ENCODE results near the gene LRRFIP1. TPM values are rescaled to one million over a fixed set of nuclear protein-coding genes. Genes with fewer than 3 reads are reported as not detected.

Gene LRRFIP1
- polyA plus RNA-seq, 1 donor from 2014 or later, result 96.3 TPM

DNA sequence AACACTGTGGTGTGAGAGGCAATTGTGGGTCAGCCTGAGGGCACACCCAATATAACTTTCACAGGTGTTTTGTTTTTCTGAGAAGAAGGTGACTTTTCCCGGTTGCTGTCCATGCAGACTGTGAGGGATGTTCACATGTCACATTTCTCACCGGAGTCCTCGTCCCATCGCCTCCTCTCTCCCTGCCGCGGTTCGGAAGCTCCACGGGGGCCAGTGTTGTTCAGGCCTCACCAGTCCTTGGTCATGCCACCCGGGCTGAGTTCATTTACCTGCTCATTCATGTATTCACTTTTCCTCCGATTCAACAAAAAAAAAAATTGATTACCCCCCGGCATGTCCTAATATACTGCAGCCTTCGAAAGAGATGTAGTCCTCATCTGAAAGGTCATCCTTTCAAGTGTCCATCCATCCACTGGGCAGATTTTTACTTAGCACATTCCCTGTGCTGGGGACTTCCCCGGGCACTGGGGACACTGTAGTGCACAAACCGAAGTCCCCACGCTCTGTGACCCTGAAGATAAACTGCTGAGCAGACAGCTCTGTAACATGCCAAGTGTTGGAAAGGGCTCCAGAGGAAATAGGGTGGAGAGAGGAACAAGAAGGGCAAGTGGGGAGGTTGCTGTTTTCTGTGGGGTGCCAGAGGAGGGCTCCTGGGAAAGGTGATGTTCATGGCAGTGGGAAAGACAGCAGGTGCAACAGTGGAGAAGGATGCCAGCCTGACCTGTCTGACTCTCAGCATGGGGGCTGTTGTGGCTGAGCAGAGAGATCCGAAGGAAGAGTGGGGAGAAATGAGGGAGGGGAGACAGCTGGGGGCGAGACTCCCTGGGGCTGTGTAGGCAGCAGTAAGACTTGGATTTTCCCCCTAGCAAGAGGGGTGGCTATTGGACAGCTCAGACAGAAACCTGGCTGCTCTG, 22.4 kb downstream of the LRRFIP1 start (continued):
- TF ChIP-seq EP300 (conservative IDR thresholded peaks at IDR 0.05; ENCODE audit: poor library complexity, severe bottlenecking) (no peak), MXI1 (conservative IDR thresholded peaks at IDR 0.05; ENCODE audit: poor library complexity, severe bottlenecking) (no peak)

DNA sequence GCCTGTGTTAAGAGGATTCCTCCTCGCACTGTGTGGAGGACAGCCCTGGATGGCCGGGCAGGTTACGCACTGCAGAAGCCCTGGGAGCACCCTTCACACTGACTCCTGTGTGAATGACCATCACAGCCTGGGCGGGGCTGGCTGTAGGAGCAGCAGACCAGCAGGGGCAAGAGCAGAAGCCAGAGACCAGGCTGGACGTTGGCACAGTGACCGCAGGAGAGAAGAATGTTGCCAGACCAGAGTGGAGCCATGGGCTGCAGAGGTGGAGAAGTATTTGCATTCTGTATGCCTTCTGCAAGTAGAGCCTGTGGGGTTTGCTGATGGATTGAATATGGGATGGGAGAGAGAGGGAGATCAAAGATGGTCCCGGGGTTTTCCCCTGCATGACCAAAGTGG, 23.1 kb downstream of the LRRFIP1 start:
- Histone ChIP-seq H3K9ac (ENCODE audit: low read length) (no peak overlapping the region), H3K4me3 (ENCODE audit: low read length) (no peak overlapping the region), H4K20me1 (ENCODE audit: insufficient read depth) (no peaks in the 10 kb centered on the region), H2AFZ (ENCODE audit: low read depth, low read length) (no peak overlapping the region), H3K36me3 (ENCODE audit: insufficient read depth, low read length) (peaks cover 4% of the 10 kb centered on the region), H3K79me2 (replicated peaks; ENCODE audit: insufficient read depth, low read length) (no peaks in the 10 kb centered on the region), H3K27me3 (ENCODE audit: insufficient read depth, low read depth, low read length) (no peaks in the 10 kb centered on the region), H3K9me2 (ENCODE audit: insufficient read depth, low read length) (no peaks in the 10 kb centered on the region), H3K27ac (ENCODE audit: low read length) (no peak overlapping the region), H3K9me3 (ENCODE audit: low read length) (no peaks in the 10 kb centered on the region), H3K4me2 (ENCODE audit: low read length) (no peak overlapping the region), H3F3A (ENCODE audit: insufficient read depth, low read length, poor library complexity, severe bottlenecking) (no peaks in the 10 kb centered on the region)
- no peak for TF ChIP-seq SMC3 (conservative IDR thresholded peaks at IDR 0.05; ENCODE audit: poor library complexity)
- no peak for TF ChIP-seq TAF1 (IDR thresholded peaks at IDR 0.05; ENCODE audit: low read depth)
- no peak for TF ChIP-seq EP300 (conservative IDR thresholded peaks at IDR 0.05; ENCODE audit: poor library complexity, severe bottlenecking)
- no peak for TF ChIP-seq MXI1 (conservative IDR thresholded peaks at IDR 0.05; ENCODE audit: poor library complexity, severe bottlenecking)
- TF ChIP-seq, protein P1, sequence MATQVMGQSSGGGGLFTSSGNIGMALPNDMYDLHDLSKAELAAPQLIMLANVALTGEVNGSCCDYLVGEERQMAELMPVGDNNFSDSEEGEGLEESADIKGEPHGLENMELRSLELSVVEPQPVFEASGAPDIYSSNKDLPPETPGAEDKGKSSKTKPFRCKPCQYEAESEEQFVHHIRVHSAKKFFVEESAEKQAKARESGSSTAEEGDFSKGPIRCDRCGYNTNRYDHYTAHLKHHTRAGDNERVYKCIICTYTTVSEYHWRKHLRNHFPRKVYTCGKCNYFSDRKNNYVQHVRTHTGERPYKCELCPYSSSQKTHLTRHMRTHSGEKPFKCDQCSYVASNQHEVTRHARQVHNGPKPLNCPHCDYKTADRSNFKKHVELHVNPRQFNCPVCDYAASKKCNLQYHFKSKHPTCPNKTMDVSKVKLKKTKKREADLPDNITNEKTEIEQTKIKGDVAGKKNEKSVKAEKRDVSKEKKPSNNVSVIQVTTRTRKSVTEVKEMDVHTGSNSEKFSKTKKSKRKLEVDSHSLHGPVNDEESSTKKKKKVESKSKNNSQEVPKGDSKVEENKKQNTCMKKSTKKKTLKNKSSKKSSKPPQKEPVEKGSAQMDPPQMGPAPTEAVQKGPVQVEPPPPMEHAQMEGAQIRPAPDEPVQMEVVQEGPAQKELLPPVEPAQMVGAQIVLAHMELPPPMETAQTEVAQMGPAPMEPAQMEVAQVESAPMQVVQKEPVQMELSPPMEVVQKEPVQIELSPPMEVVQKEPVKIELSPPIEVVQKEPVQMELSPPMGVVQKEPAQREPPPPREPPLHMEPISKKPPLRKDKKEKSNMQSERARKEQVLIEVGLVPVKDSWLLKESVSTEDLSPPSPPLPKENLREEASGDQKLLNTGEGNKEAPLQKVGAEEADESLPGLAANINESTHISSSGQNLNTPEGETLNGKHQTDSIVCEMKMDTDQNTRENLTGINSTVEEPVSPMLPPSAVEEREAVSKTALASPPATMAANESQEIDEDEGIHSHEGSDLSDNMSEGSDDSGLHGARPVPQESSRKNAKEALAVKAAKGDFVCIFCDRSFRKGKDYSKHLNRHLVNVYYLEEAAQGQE (IDR thresholded peaks at IDR 0.05; ENCODE audit: borderline replicate concordance), result no peak
- TF ChIP-seq, protein P2, sequence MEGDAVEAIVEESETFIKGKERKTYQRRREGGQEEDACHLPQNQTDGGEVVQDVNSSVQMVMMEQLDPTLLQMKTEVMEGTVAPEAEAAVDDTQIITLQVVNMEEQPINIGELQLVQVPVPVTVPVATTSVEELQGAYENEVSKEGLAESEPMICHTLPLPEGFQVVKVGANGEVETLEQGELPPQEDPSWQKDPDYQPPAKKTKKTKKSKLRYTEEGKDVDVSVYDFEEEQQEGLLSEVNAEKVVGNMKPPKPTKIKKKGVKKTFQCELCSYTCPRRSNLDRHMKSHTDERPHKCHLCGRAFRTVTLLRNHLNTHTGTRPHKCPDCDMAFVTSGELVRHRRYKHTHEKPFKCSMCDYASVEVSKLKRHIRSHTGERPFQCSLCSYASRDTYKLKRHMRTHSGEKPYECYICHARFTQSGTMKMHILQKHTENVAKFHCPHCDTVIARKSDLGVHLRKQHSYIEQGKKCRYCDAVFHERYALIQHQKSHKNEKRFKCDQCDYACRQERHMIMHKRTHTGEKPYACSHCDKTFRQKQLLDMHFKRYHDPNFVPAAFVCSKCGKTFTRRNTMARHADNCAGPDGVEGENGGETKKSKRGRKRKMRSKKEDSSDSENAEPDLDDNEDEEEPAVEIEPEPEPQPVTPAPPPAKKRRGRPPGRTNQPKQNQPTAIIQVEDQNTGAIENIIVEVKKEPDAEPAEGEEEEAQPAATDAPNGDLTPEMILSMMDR (IDR thresholded peaks at IDR 0.05; ENCODE audit: poor library complexity, severe bottlenecking), result no peak
- TF ChIP-seq POLR2AphosphoS5 (IDR thresholded peaks at IDR 0.05), result no peak
- no peak for TF ChIP-seq RAD21 (conservative IDR thresholded peaks at IDR 0.05)
- no peak for TF ChIP-seq EZH2 (IDR thresholded peaks at IDR 0.05; ENCODE audit: borderline replicate concordance, insufficient read depth, low read length, poor library complexity, severe bottlenecking)

DNA sequence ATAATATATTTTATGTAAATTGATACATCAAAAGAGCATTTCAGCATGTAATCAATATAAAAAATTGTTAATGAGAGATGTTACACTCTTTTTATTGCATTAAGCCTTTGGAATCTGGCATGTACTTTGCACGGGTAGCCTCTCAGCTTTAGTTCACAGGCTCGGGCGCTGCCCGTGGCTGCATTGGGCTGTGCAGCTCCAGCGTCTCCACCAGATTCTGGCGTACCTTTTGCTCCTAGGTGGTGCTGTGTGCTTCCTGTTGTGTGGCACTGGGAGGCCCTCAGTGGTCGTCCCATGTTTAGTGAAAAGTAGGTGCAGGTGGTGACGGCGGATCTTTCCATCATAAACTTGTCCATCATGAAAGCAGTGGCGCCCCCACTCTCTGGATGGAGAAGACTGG, 24.4 kb downstream of the LRRFIP1 start:
- Histone ChIP-seq H3K79me2 (replicated peaks; ENCODE audit: insufficient read depth, low read length) (no peaks in the 10 kb centered on the region), H4K20me1 (ENCODE audit: insufficient read depth) (no peaks in the 10 kb centered on the region), H3K27ac (ENCODE audit: low read length) (no peak overlapping the region), H3K4me3 (ENCODE audit: low read length) (no peak overlapping the region), H3K4me2 (ENCODE audit: low read length) (no peak overlapping the region), H3F3A (ENCODE audit: insufficient read depth, low read length, poor library complexity, severe bottlenecking) (peaks cover 3% of the 10 kb centered on the region), H3K36me3 (ENCODE audit: insufficient read depth, low read length) (peaks cover 4% of the 10 kb centered on the region), H3K9ac (ENCODE audit: low read length) (no peak overlapping the region), H2AFZ (ENCODE audit: low read depth, low read length) (no peak overlapping the region), H3K27me3 (ENCODE audit: insufficient read depth, low read depth, low read length) (no peaks in the 10 kb centered on the region), H3K9me3 (ENCODE audit: low read length) (no peaks in the 10 kb centered on the region), H3K9me2 (ENCODE audit: insufficient read depth, low read length) (no peaks in the 10 kb centered on the region)
- TF ChIP-seq, protein P1 (IDR thresholded peaks at IDR 0.05; ENCODE audit: borderline replicate concordance), result no peak
- no peak for TF ChIP-seq EP300 (conservative IDR thresholded peaks at IDR 0.05; ENCODE audit: poor library complexity, severe bottlenecking)
- TF ChIP-seq RAD21 (conservative IDR thresholded peaks at IDR 0.05), result no peak
- no peak for TF ChIP-seq SMC3 (conservative IDR thresholded peaks at IDR 0.05; ENCODE audit: poor library complexity)
- TF ChIP-seq POLR2AphosphoS5 (IDR thresholded peaks at IDR 0.05), result no peak
- no peak for TF ChIP-seq TAF1 (IDR thresholded peaks at IDR 0.05; ENCODE audit: low read depth)
- TF ChIP-seq, protein P2 (IDR thresholded peaks at IDR 0.05; ENCODE audit: poor library complexity, severe bottlenecking), result no peak
- TF ChIP-seq EZH2 (IDR thresholded peaks at IDR 0.05; ENCODE audit: borderline replicate concordance, insufficient read depth, low read length, poor library complexity, severe bottlenecking), result no peak
- TF ChIP-seq MXI1 (conservative IDR thresholded peaks at IDR 0.05; ENCODE audit: poor library complexity, severe bottlenecking), result no peak
